ENCODE data around the gene SEMG2.

The SEMG2 gene

GRCh38 chr20:45229264-45230056 lies 8.3 kb downstream of the SEMG2 start:
- peak; percentile 2 for DNase-seq

- no peak for DNase-seq
These were observed 9.5 kb downstream of the SEMG2 start for GRCh38 chr20:45230631-45231030.

- no peak for DNase-seq
These were observed 14.8 kb downstream of the SEMG2 start for GRCh38 chr20:45235995-45236394.

- no peak for DNase-seq
These were observed 17.0 kb downstream of the SEMG2 start for GRCh38 chr20:45238139-45238538.

- DNase-seq: no peak
These were observed 24.9 kb downstream of the SEMG2 start for GRCh38 chr20:45246109-45246508.

GRCh38 chr20:45247865-45248264 lies 26.7 kb downstream of the SEMG2 start:
- no peak for DNase-seq

- DNase-seq: no peak
These were observed 27.4 kb downstream of the SEMG2 start for GRCh38 chr20:45248609-45249008.

- DNase-seq: no peak
These were observed 30.8 kb downstream of the SEMG2 start for GRCh38 chr20:45251884-45252560.

GRCh38 chr20:45253261-45253660 lies 32.1 kb downstream of the SEMG2 start:
- DNase-seq: no peak

GRCh38 chr20:45254383-45255262 lies 33.5 kb downstream of the SEMG2 start, which contains the start of gene SLPI:
SLPI (minus strand) TSS chr20:45254564; CDS start chr20:45254543, 21 bp downstream.
- peak; percentile 5 for DNase-seq

GRCh38 chr20:45257161-45257560 lies 36.0 kb downstream of the SEMG2 start:
- DNase-seq: no peak

- no peak for DNase-seq
These were observed 36.5 kb downstream of the SEMG2 start for GRCh38 chr20:45257711-45258110.

- DNase-seq: no peak
These were observed 37.1 kb downstream of the SEMG2 start for GRCh38 chr20:45258259-45258658.

- no peak for DNase-seq
These were observed 37.5 kb downstream of the SEMG2 start for GRCh38 chr20:45258664-45259063.

GRCh38 chr20:45263556-45264266 lies 42.5 kb downstream of the SEMG2 start:
- DNase-seq: no peak

GRCh38 chr20:45266977-45267376 lies 45.8 kb downstream of the SEMG2 start:
- no peak for DNase-seq

GRCh38 chr20:45268531-45268930 lies 47.4 kb downstream of the SEMG2 start:
- no peak for DNase-seq

- DNase-seq: no peak
These were observed 47.9 kb downstream of the SEMG2 start for GRCh38 chr20:45269056-45269455.

GRCh38 chr20:45269754-45270270 lies 48.6 kb downstream of the SEMG2 start:
- no peak for DNase-seq

Measured in fibroblast of skin of right quadriceps (primary cell).